ENCODE results near the gene KIFC3. TPM values are rescaled to one million over a fixed set of nuclear protein-coding genes. Genes with fewer than 3 reads are reported as not detected.
"Not testable (repeated sequence)": the region's sequence is repeated elsewhere in the genome, so short reads cannot be mapped to it uniquely, and the experiment has no call there.

The KIFC3 gene
- total RNA-seq, 2 donors from 2014 or later: 2.5 to 10.0 TPM

GRCh38 chr16:57803134-57803990, 1.1 kb upstream of the KIFC3 start:
- H3K27ac Mint-ChIP-seq: peak overlapping the region; percentile 59 to 69
- no peaks in the 10 kb centered on the region for H3K9me3 Mint-ChIP-seq
- ATAC-seq (no peak), DNase-seq (ENCODE audit: low spot score) (no peak)
- H3K4me1 Mint-ChIP-seq (ENCODE audit: low read depth in 2 of 2): peaks cover 37 to 41% of the 10 kb centered on the region in 2 donors
- no peaks in the 10 kb centered on the region for H3K36me3 Mint-ChIP-seq
- H3K27me3 Mint-ChIP-seq: no peaks in the 10 kb centered on the region
- H3K4me3 Mint-ChIP-seq: peak overlapping the region; percentile 90

DNA sequence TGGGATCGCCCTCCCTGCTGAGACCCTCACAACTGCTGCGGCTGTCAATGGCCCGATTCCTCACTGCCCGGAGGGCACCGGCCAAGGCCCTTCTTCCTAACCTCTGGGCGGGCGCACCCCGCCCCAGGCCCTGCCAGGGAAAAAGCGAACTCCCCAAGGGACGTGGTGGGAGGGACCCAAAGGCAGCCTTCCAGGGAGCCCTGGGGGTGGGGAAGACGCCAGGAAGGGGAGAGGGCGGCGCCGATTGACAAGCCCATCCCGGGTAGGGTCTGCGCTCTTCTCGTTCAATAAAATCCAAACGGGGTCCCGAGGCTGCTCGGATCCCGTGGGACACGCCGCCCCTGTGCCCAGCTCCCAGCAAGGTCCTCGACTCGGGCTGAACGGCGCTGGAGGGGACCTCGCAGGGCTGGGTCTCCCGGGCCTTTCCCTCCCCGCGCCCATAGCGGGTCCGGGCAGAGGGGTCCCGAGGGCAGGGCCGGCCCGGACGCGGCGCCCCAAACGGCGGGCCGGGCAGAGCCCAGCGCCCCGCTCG, 416 bp downstream of the KIFC3 start:
- Mint-ChIP-seq H3K4me3 (peak overlapping the region; percentile 45), H3K27ac (no peak overlapping the region), H3K9me3 (no peaks in the 10 kb centered on the region), H3K27me3 (no peaks in the 10 kb centered on the region), H3K4me1 (ENCODE audit: low read depth in 2 of 2) (peaks cover 29 to 30% of the 10 kb centered on the region in 2 donors), H3K36me3 (no peaks in the 10 kb centered on the region)
- DNase-seq (ENCODE audit: low spot score) (no peak), ATAC-seq (no peak)

GRCh38 chr16:57801098-57801808, 1.0 kb downstream of the KIFC3 start:
- Mint-ChIP-seq H3K27me3 (no peaks in the 10 kb centered on the region), H3K9me3 (no peaks in the 10 kb centered on the region), H3K36me3 (no peaks in the 10 kb centered on the region), H3K27ac (no peak overlapping the region), H3K4me1 (ENCODE audit: low read depth in 2 of 2) (peaks cover 29 to 30% of the 10 kb centered on the region in 2 donors), H3K4me3 (peak overlapping the region; percentile 45)
- ATAC-seq (no peak), DNase-seq (ENCODE audit: low spot score) (no peak)

DNA sequence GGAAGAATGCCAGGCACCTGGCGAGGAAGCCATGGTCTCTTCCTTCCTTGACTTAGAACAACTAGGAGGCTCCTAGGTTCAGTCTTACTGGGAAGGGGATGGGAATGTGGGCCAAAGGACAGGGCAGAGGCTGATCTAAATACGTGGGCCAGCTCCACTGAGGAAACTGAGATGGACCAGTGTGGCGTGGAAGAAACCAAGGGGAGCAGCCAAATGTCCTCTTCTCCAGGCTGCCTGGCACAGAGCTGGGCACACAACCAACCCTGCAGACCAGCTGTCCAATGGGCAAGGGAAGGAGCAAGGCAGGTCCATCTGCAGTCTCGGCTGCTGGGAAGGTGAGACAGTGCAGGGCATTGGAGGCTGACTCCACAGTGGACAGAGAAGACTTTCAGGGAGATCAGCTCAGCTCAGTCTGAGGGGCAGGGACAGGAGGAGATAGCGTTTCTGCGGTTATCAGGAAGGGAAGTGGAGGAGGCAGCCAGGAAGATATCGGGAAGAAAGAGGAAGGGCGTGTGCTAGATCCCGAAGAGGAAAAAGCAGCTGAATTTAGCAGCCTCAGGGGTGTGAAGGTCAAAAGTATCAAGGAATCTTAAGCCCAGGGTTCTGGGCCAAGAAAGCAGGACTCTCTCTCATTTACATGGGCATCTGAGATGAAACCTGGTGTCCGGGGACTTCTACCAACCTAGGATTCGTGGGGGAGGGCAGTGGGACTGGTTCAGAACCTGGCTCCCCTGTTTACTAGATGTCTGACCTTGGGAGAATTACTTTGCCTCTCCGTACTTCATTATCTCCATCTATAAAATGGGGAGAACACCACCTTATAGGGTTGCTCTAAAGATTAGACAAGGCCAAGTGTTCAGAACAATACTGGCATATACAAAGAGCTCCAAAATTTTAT, 1.8 kb downstream of the KIFC3 start:
- ATAC-seq (no peak), DNase-seq (ENCODE audit: low spot score) (no peak)
- Mint-ChIP-seq H3K4me1 (ENCODE audit: low read depth in 2 of 2) (peaks cover 29 to 30% of the 10 kb centered on the region in 2 donors), H3K9me3 (no peaks in the 10 kb centered on the region), H3K4me3 (peak overlapping the region; percentile 70), H3K27ac (peak overlapping the region; percentile 18 to 34), H3K36me3 (no peaks in the 10 kb centered on the region), H3K27me3 (no peaks in the 10 kb centered on the region)

DNA sequence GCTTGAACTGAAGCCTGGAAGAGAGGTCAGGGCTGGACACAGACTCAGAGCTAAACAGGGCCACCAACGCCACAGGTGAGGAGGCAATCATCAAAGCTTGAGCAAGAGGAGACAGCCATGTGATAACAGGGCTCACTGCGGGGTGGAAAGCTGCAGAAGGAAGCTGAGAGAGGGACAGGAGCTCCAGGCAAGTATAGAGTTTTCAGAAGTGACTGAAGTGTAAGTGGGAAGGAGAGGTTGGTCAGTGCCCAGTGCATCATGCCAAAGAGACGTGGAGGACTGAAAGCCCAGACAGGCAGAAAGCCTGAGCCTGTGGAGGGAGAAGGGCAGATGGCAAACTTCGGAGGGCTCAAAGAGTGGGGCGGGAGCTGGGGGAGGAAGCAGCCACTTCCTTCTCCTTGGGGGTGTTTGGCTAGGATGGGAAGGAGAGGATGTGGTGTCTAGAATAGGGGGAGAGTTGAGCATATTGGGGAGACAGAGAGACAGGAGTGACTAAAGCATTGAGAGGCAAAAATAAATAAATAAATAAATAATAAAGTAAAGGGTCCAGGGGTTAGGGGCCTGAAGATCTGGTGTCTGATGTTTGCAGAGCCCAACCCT, 2.6 kb downstream of the KIFC3 start:
- peaks cover 29 to 30% of the 10 kb centered on the region in 2 donors for H3K4me1 Mint-ChIP-seq (ENCODE audit: low read depth in 2 of 2)
- H3K27me3 Mint-ChIP-seq: no peaks in the 10 kb centered on the region

GRCh38 chr16:57798953-57799599, 3.2 kb downstream of the KIFC3 start:
- no peaks in the 10 kb centered on the region for H3K9me3 Mint-ChIP-seq
- H3K36me3 Mint-ChIP-seq: no peaks in the 10 kb centered on the region
- H3K27me3 Mint-ChIP-seq: no peaks in the 10 kb centered on the region
- H3K4me1 Mint-ChIP-seq (ENCODE audit: low read depth in 2 of 2): peaks cover 26 to 30% of the 10 kb centered on the region in 2 donors
- peak overlapping the region; percentile 70 for H3K4me3 Mint-ChIP-seq
- ATAC-seq (no peak), DNase-seq (ENCODE audit: low spot score) (no peak)
- H3K27ac Mint-ChIP-seq: peak overlapping the region; percentile 11 to 18

More for the DNA sequence above, 2.6 kb downstream of the KIFC3 start:
- ATAC-seq (no peak), DNase-seq (ENCODE audit: low spot score) (no peak)
- Mint-ChIP-seq H3K36me3 (no peaks in the 10 kb centered on the region), H3K27ac (peak overlapping the region; percentile 18 to 34), H3K9me3 (no peaks in the 10 kb centered on the region), H3K4me3 (peak overlapping the region; percentile 70)

GRCh38 chr16:57798267-57798810, 4.0 kb downstream of the KIFC3 start:
- ATAC-seq (no peak), DNase-seq (ENCODE audit: low spot score) (no peak)
- H3K36me3 Mint-ChIP-seq: no peaks in the 10 kb centered on the region
- H3K27ac Mint-ChIP-seq: peak overlapping the region; percentile 11 to 18
- H3K9me3 Mint-ChIP-seq: no peaks in the 10 kb centered on the region
- peaks cover 26 to 30% of the 10 kb centered on the region in 2 donors for H3K4me1 Mint-ChIP-seq (ENCODE audit: low read depth in 2 of 2)
- no peaks in the 10 kb centered on the region for H3K27me3 Mint-ChIP-seq
- no peak overlapping the region for H3K4me3 Mint-ChIP-seq

DNA sequence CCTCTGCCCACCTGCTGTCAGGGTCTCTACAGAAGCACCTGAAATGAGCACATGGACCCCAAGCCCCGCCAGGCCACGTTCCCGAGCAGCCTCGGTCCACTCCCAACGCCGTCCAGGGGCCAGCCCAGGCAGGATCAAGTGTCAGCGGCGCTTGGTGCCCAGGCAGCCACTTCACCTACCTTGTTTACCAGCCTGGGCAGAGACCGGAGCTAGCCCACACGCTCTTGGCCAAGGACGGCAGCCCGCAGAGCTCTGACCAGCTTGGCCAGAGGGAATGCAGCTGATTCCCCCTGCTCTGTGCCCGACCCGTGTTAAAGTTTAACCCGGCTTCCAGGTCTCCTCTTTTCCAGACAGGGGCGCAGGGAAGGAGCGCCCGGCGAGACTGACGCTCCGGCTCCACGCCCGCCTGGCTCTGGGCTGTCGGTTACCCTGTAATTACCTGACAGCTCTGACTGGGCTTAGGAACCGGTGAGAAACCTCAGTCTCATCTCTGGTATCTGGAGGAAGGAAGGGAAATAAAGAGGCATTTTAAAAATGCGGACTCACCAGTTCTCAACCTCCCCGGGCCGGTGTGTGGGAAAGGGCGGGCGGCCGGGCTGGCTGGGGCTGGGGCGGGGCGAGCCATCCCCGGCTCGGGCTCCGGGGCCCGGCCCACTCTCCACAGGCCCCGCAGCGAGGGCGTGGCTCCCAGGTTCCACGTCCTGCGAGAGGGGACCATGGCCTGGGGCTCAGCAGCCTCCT, 4.6 kb downstream of the KIFC3 start:
- H3K4me1 Mint-ChIP-seq (ENCODE audit: low read depth in 2 of 2): peaks cover 23 to 24% of the 10 kb centered on the region in 2 donors
- H3K27me3 Mint-ChIP-seq: no peaks in the 10 kb centered on the region
- DNase-seq (ENCODE audit: low spot score): peak; percentile 26
- no peak overlapping the region for H3K27ac Mint-ChIP-seq
- H3K36me3 Mint-ChIP-seq: no peaks in the 10 kb centered on the region
- no peaks in the 10 kb centered on the region for H3K9me3 Mint-ChIP-seq
- no peak for ATAC-seq
- H3K4me3 Mint-ChIP-seq: no peak overlapping the region

DNA sequence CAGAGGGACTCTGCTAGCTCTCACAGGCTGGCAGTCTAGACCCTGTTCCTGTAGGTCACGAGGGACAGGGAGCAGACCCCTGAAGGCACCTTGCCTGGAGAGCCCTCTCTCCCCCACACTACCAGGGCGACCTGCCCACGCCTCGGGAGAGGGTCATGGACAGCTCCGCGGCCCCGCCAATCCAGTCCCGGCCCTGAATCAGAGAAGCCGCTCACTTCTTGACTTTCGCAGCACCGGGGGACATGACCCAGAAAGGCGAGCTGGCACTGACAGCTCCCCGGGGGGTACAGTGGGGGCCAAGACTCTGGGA, 5.1 kb downstream of the KIFC3 start:
- H3K27ac Mint-ChIP-seq: no peak overlapping the region
- H3K9me3 Mint-ChIP-seq: no peaks in the 10 kb centered on the region
- H3K36me3 Mint-ChIP-seq: no peaks in the 10 kb centered on the region
- H3K4me1 Mint-ChIP-seq (ENCODE audit: low read depth in 2 of 2): peaks cover 20 to 22% of the 10 kb centered on the region in 2 donors
- no peak overlapping the region for H3K4me3 Mint-ChIP-seq
- ATAC-seq (no peak), DNase-seq (ENCODE audit: low spot score) (no peak)
- no peaks in the 10 kb centered on the region for H3K27me3 Mint-ChIP-seq

- H3K27ac Mint-ChIP-seq; DNase-seq (ENCODE audit: low spot score); H3K27me3 Mint-ChIP-seq; H3K4me3 Mint-ChIP-seq; H3K36me3 Mint-ChIP-seq; H3K9me3 Mint-ChIP-seq; ATAC-seq: not testable (repeated sequence)
- H3K4me1 Mint-ChIP-seq (ENCODE audit: low read depth in 2 of 2): peaks cover 20 to 22% of the 10 kb centered on the region in 2 donors
Observed at GRCh38 chr16:57796014-57796413, 6.3 kb downstream of the KIFC3 start.

DNA sequence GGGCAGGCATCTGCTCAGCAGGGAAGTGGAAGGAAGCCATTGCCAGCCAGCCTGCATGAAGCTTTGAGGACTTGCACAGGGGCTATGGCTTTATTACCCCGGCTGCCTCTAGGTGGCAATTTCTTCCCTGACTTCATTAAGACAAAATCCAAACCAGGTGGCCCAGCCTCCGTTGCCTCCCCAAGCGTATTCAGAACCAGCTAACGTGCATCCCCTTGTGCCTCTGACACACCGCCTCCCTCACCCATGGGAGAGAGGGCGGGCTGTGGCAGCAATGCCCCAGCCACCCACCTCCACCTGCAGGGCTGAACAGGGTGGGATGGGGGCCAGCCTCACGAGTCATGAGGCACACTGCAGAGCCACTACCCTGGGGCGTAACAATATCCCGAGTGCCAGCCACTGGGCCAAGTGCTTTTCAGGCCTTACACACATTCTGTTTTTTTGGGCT, 6.8 kb downstream of the KIFC3 start:
- no peaks in the 10 kb centered on the region for H3K36me3 Mint-ChIP-seq
- H3K27me3 Mint-ChIP-seq: no peaks in the 10 kb centered on the region
- peaks cover 18 to 19% of the 10 kb centered on the region in 2 donors for H3K4me1 Mint-ChIP-seq (ENCODE audit: low read depth in 2 of 2)
- no peak overlapping the region for H3K27ac Mint-ChIP-seq
- no peak overlapping the region for H3K4me3 Mint-ChIP-seq
- DNase-seq (ENCODE audit: low spot score) (no peak), ATAC-seq (no peak)
- H3K9me3 Mint-ChIP-seq: no peaks in the 10 kb centered on the region

DNA sequence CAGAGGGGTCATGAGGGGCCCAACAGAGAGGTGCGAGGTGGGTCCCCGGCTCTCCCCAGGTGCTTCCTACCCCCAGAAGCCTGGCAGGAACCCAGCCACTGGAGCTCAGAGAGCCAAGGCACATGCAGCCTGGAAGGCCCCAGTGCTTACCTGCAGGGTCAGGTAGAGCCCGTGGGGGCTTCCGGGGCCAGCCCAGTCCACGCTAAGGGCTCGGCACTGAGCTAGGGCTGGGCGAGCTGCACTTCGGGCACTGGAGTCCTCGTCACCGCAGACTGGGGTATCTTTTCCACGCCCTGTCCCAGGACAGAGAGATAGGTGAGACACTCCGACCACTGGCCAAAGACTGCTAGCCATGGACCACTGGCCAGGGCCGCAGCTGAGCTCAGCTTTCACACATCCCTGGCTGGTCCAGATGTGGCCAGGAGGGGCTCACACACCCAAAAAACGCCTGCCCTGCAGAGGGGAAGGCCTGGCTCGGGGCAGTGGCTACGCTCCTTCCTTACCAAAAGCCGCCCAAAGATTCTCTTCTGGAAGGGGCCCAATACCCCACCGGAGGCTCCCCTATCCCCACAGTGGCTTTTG, 7.4 kb downstream of the KIFC3 start:
- no peak overlapping the region for H3K27ac Mint-ChIP-seq
- DNase-seq (ENCODE audit: low spot score) (no peak), ATAC-seq (no peak)
- peaks cover 13 to 14% of the 10 kb centered on the region in 2 donors for H3K4me1 Mint-ChIP-seq (ENCODE audit: low read depth in 2 of 2)
- H3K36me3 Mint-ChIP-seq: no peaks in the 10 kb centered on the region
- no peaks in the 10 kb centered on the region for H3K9me3 Mint-ChIP-seq
- H3K27me3 Mint-ChIP-seq: no peaks in the 10 kb centered on the region
- no peak overlapping the region for H3K4me3 Mint-ChIP-seq

All from natural killer cell treated with Interleukin-12 subunit alpha and Interleukin-12 subunit beta and Interleukin-15 and Interleukin-18, amount 100 ng/mL, for 72 hours (primary cell).